ENCODE results near the gene ROS1. TPM values are rescaled to one million over a fixed set of nuclear protein-coding genes. Genes with fewer than 3 reads are reported as not detected.

Gene ROS1
- total RNA-seq, 1 experiment from 2014 or later = not detected

- no peak overlapping the region for H3K4me2 ChIP-seq (ENCODE audit: insufficient read depth, insufficient read length, low read length)
- Mint-ChIP-seq H3K36me3 (ENCODE audit: insufficient read depth in 1 of 3, low read depth in 3 of 3) (no peaks in the 10 kb centered on the region), H3K4me1 (peaks cover 12 to 17% of the 10 kb centered on the region in 2 experiments), H3K27me3 (ENCODE audit: low read depth) (no peaks in the 10 kb centered on the region; the same call in 1 of the 2 replicates), H3K9me3 (no peaks in the 10 kb centered on the region), H3K4me3 (no peak overlapping the region), H3K27ac (no peak overlapping the region)
- no peaks in the 10 kb centered on the region for H3K79me1 ChIP-seq (ENCODE audit: insufficient read depth, low read depth, low read length, poor library complexity, severe bottlenecking)
- H3K27ac ChIP-seq (ENCODE audit: insufficient read length, low read depth, low read length) = no peak overlapping the region
- H3K23me2 ChIP-seq (ENCODE audit: insufficient read length, low read depth, low read length, poor library complexity, severe bottlenecking) = no peaks in the 10 kb centered on the region
- H4K91ac ChIP-seq (ENCODE audit: insufficient read length, low read depth, low read length) = no peak overlapping the region
- no peak overlapping the region for H3K23ac ChIP-seq (ENCODE audit: insufficient read length, low read depth, low read length)
- no peak overlapping the region for H2AFZ ChIP-seq (ENCODE audit: low read length)
- no peak overlapping the region for H2BK15ac ChIP-seq (ENCODE audit: low read depth, low read length)
- H4K5ac ChIP-seq (ENCODE audit: insufficient read length, low read depth, low read length) = no peak overlapping the region
- no peak overlapping the region for H2BK20ac ChIP-seq (ENCODE audit: low read depth, low read length, poor library complexity, severe bottlenecking)
- H3K56ac ChIP-seq (ENCODE audit: insufficient read length, low read depth, low read length) = no peak overlapping the region
- H4K20me1 ChIP-seq (ENCODE audit: control insufficient read depth, insufficient read depth, insufficient read length) = no peaks in the 10 kb centered on the region
- no peak overlapping the region for H3T11ph ChIP-seq (ENCODE audit: low read length)
- H3K4ac ChIP-seq (ENCODE audit: low read depth, low read length) = no peak overlapping the region
- DNase-seq = no peak
- H3K27me3 ChIP-seq (ENCODE audit: insufficient read depth, low read length) = no peaks in the 10 kb centered on the region
- no peak overlapping the region for H2AK5ac ChIP-seq (ENCODE audit: insufficient read length, low read length)
- no peak overlapping the region for H2BK120ac ChIP-seq (ENCODE audit: low read depth, low read length, poor library complexity, severe bottlenecking)
- no peak for TF ChIP-seq CTCF (conservative IDR thresholded peaks at IDR 0.05)
- H3K9ac ChIP-seq (ENCODE audit: extremely low read depth, insufficient read length, low read length) = no peak overlapping the region
- H2BK12ac ChIP-seq (ENCODE audit: insufficient read length, low read depth, low read length) = no peak overlapping the region
- H2BK5ac ChIP-seq (ENCODE audit: insufficient read length, low read length) = no peak overlapping the region
- no peak overlapping the region for H3K14ac ChIP-seq (ENCODE audit: insufficient read depth, low read length)
- no peaks in the 10 kb centered on the region for H3K4me1 ChIP-seq (ENCODE audit: insufficient read depth, low read length)
- no peaks in the 10 kb centered on the region for H3K9me3 ChIP-seq (ENCODE audit: control insufficient read depth, low read depth, low read length)
- no CpG with 5 or more reads among the region's 5 CpGs for WGBS (ENCODE audit: extremely low coverage, insufficient read length, low lambda C conversion rate)
- H3K18ac ChIP-seq (ENCODE audit: insufficient read length, low read depth, low read length) = no peak overlapping the region
- no peak overlapping the region for H4K8ac ChIP-seq (replicated peaks; ENCODE audit: insufficient read length, low read depth, low read length)
- no peaks in the 10 kb centered on the region for H3K79me2 ChIP-seq (ENCODE audit: insufficient read depth, low read length)
These were observed 25.9 kb upstream of the ROS1 start for GRCh38 chr6:117451671-117452070.
